ENCODE data around the gene HCFC2.
"Not testable (repeated sequence)": the region's sequence is repeated elsewhere in the genome, so short reads cannot be mapped to it uniquely, and the experiment has no call there.

Gene HCFC2

GRCh38 chr12:104058802-104059201 lies 5.5 kb upstream of the HCFC2 start:
- no peak for DNase-seq

DNA sequence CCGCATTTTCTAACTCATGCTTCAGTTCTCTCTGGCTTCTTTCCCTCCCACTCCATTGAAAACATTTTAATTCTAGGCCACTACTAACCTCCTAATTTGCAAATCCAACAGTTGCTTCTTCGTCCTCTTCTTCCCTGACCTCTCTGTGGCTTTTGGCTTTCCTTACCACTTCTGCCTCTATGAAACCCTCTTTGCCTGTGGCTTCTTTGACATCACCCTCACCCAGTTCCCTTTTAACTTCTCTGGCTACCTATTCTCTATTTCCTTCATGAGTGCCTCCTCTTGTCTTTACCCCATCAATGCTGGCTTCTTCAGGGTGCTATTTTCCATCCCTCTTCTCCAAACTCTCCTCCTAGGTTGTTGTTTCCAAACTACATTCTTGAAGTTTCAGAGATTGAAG lies 4.4 kb upstream of the HCFC2 start:
- no peak for DNase-seq

GRCh38 chr12:104060791-104061190 lies 3.5 kb upstream of the HCFC2 start:
- no peak for DNase-seq

- DNase-seq: no peak
Measured at GRCh38 chr12:104063712-104064030, 660 bp upstream of the HCFC2 start.

GRCh38 chr12:104064842-104065427 lies 604 bp downstream of the HCFC2 start:
- DNase-seq: no peak

DNA sequence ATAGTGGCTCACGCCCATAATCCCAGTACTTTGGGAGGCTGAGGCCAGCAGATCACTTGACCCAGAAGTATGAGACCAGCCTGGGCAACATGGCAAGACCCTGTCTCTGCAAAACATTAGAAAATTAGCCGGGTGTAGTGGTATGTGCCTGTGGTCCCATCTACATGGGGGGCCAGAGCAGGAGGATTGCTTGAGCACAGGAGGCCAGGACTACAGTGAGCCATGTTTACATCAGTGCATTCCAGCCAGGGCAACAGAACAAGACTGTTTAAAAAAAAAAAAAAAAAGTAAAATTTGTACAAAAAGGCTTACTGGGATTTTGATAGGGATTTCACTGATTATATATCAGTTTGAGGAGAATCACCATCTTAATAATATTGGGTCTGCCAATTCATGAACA lies 7.8 kb downstream of the HCFC2 start:
- DNase-seq: no peak

DNA sequence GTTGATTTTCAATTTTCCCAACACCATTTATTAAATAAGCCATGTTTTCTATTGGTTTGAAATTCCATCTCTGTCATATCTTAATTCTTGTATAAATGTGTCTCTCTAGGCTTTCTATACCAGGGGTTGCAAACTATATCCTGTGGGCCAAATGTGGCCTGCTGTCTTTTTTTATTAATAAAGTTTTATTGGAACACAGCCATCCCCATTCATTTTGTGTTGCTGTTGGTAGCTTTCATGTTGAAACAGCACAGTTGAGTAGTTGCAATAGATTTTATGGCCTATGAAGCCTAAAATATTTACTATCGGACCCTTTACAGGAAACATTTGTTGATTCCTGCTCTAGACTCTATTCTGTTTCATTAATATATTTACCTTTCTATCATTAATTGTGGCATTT lies 9.4 kb downstream of the HCFC2 start:
- no peak for DNase-seq

- DNase-seq: no peak
Measured at GRCh38 chr12:104079024-104079423, 14.7 kb downstream of the HCFC2 start.

DNA sequence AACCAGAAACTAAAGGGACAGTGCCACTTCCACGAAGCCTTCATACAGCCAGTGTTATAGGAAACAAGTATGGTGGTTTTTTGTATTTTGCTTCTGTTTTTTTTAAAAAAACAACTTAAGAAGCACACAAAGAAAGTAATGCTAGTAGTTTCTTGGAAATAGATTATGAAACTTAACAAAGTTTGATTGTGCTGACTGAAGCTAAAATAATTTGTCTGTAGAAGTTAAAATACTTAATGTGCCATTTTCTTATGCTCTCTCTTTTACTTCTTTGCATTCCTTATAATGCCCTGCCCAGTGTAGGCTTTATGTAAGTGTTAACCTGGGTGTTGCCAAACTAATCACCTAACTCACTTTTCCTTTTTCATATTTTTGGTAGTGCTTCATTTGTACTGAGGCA lies 16.4 kb downstream of the HCFC2 start:
- no peak for DNase-seq

DNA sequence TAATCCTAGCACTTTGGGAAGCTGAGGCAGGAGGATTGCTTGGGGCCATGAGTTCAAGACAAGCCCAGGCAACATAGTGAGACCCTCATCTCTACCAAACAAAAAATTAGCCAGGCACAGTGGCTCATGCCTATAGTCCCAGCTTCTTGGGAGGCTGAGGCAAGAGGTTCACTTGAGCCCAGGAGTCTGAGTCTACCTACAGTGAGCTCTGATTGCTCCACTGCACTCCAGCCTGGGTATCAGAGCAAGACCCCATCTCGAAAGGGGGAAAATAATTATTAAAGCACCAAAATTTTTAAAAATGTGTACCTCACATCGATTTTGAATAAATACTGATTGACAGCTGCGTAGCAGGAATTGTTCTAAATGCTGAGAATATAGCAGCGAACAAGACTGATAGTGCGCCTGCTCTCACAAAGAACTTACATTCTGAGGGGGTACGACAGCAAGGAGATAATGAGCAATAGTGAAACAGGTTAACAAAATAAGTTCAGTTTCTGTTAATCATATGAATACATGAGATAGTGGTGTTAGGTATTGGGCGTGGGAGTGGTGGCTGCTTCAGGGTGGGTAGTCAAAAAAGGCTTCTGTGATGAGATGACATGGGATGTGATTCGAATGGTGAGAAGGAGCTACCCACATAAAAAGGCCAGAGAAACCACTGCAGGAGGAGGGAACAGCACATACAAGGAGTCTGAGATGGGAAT lies 19.6 kb downstream of the HCFC2 start:
- DNase-seq: no peak

DNA sequence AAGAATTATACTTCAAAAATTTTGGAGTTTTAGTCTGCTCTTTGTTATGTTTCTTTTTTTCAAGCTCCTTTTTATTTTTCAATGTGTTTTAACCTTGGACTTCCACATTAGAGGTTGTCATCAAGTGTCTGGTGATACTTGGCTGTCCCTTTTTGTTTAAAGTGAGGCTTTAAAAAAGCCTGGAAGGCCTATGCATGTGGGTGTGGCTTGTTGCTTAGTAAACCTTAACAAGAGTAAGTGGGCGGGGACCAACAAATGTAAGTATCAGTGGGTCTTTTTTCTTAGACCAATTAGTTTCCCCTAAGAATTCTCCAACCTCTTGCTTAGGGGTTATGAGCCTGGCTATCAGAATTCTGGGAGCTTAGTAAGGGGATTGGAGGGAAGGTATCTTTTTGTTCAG lies 26.4 kb downstream of the HCFC2 start:
- DNase-seq: no peak

GRCh38 chr12:104091136-104091535 lies 26.8 kb downstream of the HCFC2 start:
- DNase-seq: no peak

DNA sequence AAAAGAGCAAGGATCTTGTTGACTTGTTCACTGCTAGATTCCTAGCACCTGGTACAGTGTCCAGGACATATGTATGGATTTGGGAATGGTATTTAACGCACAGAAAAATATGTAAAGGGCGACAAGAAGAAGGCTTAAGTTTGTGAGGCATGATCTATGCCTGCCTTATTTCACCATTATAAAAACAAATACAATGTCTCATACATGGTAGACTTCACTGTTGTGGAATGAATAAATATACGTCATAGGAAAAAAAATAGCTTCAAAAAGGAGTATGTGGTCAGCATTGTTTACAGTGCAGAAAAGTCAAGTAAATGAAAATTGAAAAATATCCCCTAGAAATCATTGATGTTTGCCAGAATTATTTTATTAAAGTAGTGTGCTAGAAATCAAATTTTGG lies 30.0 kb downstream of the HCFC2 start:
- DNase-seq: no peak

DNA sequence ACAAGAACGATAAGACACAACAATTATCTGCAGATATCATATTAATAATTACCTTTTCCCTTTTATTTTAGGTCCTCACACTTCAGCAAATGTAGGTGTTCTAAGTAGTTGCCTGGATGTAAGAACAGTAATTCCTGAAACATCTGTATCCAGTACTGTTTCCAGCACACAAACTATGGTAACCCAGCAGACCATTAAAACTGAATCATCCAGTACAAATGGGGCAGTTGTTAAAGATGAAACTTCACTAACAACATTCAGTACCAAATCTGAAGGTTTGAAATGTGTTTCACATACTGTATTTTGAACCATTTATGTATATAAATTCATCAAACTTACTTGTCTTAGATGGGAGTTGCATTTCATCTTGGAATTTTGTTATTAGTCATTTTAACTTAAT lies 31.0 kb downstream of the HCFC2 start:
- no peak for DNase-seq

DNA sequence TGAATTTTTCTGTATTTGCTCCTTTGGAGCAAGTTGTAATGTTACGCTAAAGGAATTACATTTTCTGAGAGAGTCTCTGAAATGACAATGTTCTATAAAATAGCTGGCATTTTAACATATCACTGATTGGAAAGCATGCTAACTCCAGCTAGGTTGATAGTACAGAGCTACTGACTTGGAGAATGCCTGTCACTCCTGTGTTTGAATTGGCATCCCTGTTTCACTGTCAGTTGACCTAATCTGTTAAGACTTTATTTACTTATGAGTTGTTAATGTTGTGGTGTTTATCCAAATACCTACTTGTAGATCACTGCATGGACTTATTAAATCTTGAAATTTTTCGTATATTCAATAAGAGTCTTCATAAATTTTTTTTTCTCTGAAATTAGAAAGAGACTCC lies 33.6 kb downstream of the HCFC2 start:
- DNase-seq: no peak

- no peak for DNase-seq
Measured at GRCh38 chr12:104105461-104105860, 41.1 kb downstream of the HCFC2 start.

DNA sequence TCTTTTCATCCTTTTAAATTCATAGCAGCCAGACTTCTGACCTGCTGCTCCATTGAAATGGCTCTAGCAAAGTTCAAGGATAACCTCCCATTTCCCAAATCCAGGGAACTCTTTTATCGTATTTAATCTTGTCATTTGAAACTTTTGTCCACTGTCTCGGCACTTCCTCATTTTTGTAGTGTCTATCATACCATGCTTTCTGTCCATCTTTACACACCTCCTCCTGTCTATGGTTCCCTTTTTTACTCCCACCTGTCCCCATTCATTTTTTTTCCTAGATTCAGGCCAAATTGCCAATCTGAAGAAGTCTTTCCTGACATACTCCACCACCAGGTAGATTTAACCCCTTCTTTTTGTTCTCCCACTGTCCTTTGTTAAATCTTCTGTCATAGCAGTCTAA lies 42.6 kb downstream of the HCFC2 start:
- DNase-seq: no peak

DNA sequence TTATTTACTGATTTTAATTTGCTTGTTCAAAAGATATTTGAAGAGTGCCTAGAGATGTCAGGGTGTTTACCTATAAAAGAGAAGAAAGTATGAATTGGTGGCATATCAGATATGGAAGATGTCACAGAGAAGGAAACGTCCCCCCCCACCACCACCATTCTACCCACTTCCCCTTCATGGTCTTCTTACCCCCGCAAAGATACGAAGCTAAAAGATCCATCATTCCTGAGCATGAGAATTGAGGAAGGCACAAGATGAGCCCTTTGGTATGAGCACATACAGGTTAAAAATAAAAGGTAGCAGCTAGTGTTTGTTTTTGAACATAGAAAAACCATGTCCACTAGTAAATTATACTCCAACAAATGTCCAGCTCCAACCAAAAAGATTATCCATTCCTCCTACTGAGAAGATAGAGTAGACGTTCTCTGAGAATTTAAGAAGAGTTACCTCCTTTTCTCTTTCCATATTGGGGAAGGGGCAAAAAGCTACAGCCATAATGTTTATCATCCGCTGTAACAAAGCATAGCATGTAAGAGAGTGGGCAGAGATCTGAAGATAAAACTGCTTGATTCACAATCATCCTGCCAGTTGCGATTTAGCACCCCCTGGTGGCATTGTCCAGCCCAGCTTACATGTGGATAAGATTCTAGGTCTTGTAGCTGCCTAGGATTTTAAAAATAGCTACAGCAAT lies 44.6 kb downstream of the HCFC2 start:
- no peak for DNase-seq

DNA sequence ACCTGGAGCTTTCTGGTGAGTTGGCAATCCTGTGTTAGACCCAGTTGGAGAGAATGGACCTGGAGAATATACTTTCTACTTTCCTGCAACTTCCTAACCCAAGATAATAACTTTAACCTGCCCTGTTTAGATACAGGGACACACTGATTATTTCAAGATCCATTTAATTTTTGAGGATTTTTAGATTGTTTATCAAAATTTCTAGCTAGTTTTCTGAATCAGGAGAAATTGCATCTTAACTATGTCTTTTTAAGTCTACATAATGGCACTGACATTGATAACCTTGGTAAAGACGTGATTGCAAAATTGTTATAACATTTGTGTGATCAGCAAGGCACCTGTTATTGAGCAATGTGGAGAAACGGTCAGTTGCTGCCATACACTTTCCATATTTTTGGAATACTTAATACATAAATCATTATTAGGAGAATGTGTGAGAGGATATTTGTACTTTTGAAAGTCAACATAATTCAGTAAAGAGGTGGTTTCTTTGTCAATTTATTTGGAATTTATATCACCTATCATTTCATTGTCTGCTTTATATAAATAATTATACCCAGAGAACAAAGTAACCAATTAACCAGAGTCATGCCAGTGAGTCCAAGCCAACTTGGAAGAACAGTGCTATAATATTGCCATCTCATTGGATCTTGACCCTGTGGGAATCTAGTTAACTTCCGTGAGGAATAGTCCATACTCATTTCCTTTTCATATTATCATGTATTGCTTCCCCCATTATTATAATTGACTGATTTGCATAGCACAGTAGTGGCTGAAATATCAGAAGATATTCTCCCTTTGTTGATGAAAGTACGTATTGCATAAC lies 45.3 kb downstream of the HCFC2 start:
- DNase-seq: no peak

DNA sequence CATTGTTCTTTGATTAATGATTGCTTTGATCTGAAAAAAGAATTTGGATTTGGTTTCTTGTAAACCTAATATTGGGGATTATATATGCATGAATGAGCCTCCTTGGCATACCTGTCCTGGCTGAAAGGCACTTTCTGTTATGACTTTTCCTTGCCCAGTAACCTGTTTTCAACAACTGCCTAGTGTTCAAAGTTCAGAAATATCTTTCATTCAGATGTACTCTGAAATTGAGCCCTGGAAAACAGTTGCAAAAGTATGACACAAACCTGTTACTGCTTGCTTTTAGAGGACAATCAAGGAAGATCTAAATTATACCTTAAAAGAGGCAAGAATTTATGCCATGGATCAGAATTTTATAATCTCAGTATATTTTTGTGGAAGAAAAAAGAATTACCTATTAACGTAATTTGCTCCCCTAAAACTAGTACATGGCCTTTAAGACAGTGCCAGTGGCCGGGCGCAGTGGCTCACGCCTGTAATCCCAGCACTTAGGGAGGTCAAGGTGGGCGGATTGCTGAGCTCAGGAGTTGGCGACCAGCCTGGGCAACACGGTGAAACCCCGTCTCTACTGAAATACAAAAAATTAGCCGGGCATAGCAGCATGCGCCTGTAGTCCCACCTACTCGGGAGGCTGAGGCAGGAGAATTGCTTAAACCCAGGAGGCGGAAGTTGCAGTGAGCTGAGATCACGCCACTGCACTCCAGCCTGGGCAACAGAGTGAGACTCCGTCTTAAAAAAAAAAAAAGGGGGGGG lies 50.7 kb downstream of the HCFC2 start:
- not testable (repeated sequence) for DNase-seq

- peak; percentile 21 for DNase-seq
Measured at GRCh38 chr12:104115587-104115975, 51.2 kb downstream of the HCFC2 start.

DNA sequence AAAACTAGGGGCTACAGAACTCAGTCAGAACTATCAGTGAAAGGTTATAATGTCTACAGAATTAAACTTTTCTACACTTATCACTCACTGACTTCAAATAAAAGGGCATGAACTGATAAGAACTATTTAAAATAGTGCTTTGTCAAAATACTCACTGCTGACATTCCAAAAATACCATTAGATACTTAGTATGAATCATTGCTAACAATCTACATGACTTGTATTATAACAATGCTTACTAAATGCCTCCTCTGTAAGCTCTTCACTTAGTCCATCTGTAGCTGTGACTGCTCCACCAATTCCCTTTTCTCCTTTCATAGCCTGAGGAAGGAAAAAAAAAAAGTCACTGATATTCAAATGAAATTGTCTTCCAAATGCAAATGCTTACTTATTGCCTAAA lies 56.7 kb downstream of the HCFC2 start:
- no peak for DNase-seq

DNA sequence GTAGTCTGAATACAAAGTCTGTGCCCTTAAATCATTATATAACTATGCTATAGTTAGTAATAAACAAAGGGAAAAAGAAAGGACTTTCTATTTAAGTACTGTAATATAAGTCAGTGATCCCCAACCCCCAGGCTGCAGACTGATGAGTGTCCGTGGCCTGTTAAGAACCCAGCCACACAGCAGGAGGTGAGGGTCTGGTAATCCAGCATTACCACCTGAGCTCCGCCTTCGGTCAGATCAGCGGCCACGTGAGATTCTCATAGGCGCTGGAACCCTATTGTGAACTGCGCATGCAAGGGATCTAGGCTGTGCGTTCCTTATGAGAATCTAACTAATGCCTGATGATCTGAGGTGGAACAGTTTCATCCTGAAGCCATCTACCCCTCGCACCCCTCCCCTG lies 58.0 kb downstream of the HCFC2 start:
- DNase-seq: no peak

Data from NCI-H524 treated with DMSO at 0.1 percent for 48 hours (cell line).